GM21737 (cell line): ENCODE measurements around the gene WDR13.
"Not testable (repeated sequence)": the region's sequence is repeated elsewhere in the genome, so short reads cannot be mapped to it uniquely, and the experiment has no call there.

ENCODE experiments used
- ATAC-seq: cut with Tn5 transposase; IDR thresholded peaks from one replicate; pipeline ENCODE4 v1.9.1; 2021; ENCODE audit warnings: mild to moderate bottlenecking, moderate library complexity; ENCODE audit not compliant: unreplicated experiment

The WDR13 gene

GRCh38 chrX:48652055-48652579 lies 54.8 kb downstream of the WDR13 start:
- ATAC-seq, result not testable (repeated sequence)

GRCh38 chrX:48654746-48655145 lies 57.5 kb downstream of the WDR13 start:
- not testable (repeated sequence) for ATAC-seq
